PC-9 (cell line): Measurements from ENCODE around the gene AMBRA1.

Experiments
- EZH2 ChIP-seq: fragments of 200-600 bp; sonication (generic); IDR thresholded peaks from 2 replicates; pipeline ENCODE4 v1.8.0; 2017; ENCODE audit warnings: antibody characterized with exemption, low read depth
- TF ChIP-seq, protein P1 (sequence below): fragments of 200-600 bp; sonication (generic); conservative IDR thresholded peaks from 2 replicates; pipeline ENCODE4 v1.6.1; 2017; ENCODE audit warnings: mixed run types, antibody characterized with exemption, mild to moderate bottlenecking, moderate library complexity

DNA sequence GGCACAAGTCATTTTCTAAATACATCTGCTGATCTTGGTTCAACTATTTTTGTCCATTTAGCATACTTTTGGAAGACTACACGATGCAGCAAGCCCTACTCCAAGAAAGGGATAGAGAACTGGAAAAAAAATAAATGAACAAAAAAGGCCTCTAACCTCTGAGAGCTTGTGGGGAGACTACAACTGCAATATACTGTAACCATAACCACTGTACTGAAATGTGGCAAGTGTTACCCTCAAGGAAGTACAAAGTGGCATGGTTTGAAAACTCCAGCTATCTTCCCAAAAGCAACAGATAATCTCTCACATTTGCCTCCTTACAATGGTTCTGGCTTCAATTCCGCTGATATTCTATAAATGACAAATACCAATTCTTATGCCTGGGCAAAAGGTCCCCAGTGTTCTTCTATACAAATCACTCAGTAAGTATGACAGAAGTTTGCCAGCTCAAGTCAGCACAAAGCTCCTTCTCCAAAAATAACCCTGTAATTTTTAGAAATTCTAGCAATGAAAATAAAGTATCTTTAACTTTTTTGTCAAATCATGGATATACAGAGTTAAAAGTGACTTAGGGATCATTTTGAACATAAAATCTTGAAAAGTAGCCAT, 22.9 kb downstream of the AMBRA1 start:
- TF ChIP-seq, protein P1, sequence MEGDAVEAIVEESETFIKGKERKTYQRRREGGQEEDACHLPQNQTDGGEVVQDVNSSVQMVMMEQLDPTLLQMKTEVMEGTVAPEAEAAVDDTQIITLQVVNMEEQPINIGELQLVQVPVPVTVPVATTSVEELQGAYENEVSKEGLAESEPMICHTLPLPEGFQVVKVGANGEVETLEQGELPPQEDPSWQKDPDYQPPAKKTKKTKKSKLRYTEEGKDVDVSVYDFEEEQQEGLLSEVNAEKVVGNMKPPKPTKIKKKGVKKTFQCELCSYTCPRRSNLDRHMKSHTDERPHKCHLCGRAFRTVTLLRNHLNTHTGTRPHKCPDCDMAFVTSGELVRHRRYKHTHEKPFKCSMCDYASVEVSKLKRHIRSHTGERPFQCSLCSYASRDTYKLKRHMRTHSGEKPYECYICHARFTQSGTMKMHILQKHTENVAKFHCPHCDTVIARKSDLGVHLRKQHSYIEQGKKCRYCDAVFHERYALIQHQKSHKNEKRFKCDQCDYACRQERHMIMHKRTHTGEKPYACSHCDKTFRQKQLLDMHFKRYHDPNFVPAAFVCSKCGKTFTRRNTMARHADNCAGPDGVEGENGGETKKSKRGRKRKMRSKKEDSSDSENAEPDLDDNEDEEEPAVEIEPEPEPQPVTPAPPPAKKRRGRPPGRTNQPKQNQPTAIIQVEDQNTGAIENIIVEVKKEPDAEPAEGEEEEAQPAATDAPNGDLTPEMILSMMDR = no peak
- TF ChIP-seq EZH2 = no peak
